Measurements from ENCODE around the gene CDH22. TPM values are rescaled to one million over a fixed set of nuclear protein-coding genes. Genes with fewer than 3 reads are reported as not detected.

Gene CDH22
- total and polyA plus RNA-seq, 5 donors from 2014 or later, result not detected

DNA sequence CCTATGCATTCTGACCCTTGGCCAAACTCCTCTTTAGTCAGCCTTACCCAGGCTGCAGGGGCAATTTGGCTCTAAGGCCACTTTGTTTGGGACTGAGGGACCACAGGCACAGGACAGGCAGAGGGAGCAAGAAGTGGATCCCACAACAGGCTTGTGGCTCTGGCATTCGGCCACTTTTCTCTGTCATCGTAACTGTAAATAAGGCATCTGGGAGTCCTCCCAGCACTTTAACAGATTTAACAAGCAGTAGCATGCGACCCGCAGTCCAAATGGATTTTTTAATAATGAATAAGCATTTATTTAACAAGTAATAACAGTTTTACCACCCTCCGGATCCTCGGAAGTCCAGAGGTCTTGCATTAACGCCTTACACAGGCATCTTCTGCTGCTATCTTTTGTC, 16.1 kb upstream of the CDH22 start:
- H3K9me3 Mint-ChIP-seq, result no peaks in the 10 kb centered on the region
- Histone ChIP-seq H3K4me1 (ENCODE audit: control insufficient read depth, insufficient read depth, low read length, poor library complexity, severe bottlenecking) (no peaks in the 10 kb centered on the region), H3K4me3 (ENCODE audit: low read depth, low read length) (no peak overlapping the region), H3K27me3 (ENCODE audit: control insufficient read depth, insufficient read depth, low read length) (no peaks in the 10 kb centered on the region), H3K27ac (ENCODE audit: insufficient read depth, low read length, poor library complexity, severe bottlenecking) (no peak overlapping the region), H3K9me3 (ENCODE audit: control insufficient read depth in 2 of 2, low read length in 2 of 2) (no peaks in the 10 kb centered on the region), H3K36me3 (ENCODE audit: control insufficient read depth, insufficient read depth, low read length) (no peaks in the 10 kb centered on the region)
- peaks cover 22% of the 10 kb centered on the region for H3K27me3 Mint-ChIP-seq
- H3K4me3 Mint-ChIP-seq, result no peak overlapping the region
- no peak for ATAC-seq (ENCODE audit: low read depth in 2 of 2)
- no peak for DNase-seq
- no peaks in the 10 kb centered on the region for H3K36me3 Mint-ChIP-seq
- H3K27ac Mint-ChIP-seq, result no peak overlapping the region
- no peaks in the 10 kb centered on the region for H3K4me1 Mint-ChIP-seq

- no peak overlapping the region for H3K4me3 ChIP-seq (ENCODE audit: low read depth, low read length)
- no peaks in the 10 kb centered on the region for H3K4me1 ChIP-seq (ENCODE audit: control insufficient read depth, insufficient read depth, low read length, poor library complexity, severe bottlenecking)
- Mint-ChIP-seq H3K27ac (no peak overlapping the region), H3K4me1 (no peaks in the 10 kb centered on the region), H3K36me3 (no peaks in the 10 kb centered on the region), H3K9me3 (no peaks in the 10 kb centered on the region), H3K4me3 (no peak overlapping the region), H3K27me3 (peaks cover 26% of the 10 kb centered on the region)
- no peaks in the 10 kb centered on the region for H3K27me3 ChIP-seq (ENCODE audit: control insufficient read depth, insufficient read depth, low read length)
- DNase-seq (no peak), ATAC-seq (ENCODE audit: low read depth in 2 of 2) (no peak)
- no peaks in the 10 kb centered on the region for H3K36me3 ChIP-seq (ENCODE audit: control insufficient read depth, insufficient read depth, low read length)
- H3K9me3 ChIP-seq (ENCODE audit: control insufficient read depth in 2 of 2, low read length in 2 of 2), result no peaks in the 10 kb centered on the region
- H3K27ac ChIP-seq (ENCODE audit: insufficient read depth, low read length, poor library complexity, severe bottlenecking), result no peak overlapping the region
Measured at GRCh38 chr20:46323557-46323956, 15.3 kb upstream of the CDH22 start.

DNA sequence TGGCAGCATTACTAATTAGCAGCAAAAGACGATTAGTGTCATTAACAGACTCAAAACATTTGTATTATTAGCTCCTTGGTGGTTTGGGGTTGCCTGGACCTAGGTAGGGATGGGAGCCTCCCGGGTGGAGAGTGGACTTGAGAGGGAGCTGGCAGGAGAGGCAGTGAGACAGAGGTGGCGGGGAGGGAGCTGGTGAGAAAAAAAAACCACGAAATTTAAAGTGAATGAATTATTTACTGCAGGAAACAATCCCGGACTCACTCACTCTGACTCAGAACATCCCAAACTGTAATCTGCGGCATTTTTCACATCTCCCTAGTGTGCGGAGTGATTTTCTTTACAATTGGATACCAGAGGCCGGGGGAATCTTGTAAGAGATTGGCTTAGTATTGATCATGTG, 14.3 kb upstream of the CDH22 start:
- Mint-ChIP-seq H3K4me3 (no peak overlapping the region), H3K9me3 (no peaks in the 10 kb centered on the region), H3K27me3 (peaks cover 28% of the 10 kb centered on the region), H3K36me3 (no peaks in the 10 kb centered on the region), H3K27ac (no peak overlapping the region), H3K4me1 (no peaks in the 10 kb centered on the region)
- no peak for DNase-seq
- H3K9me3 ChIP-seq (ENCODE audit: control insufficient read depth in 2 of 2, low read length in 2 of 2), result no peaks in the 10 kb centered on the region
- H3K36me3 ChIP-seq (ENCODE audit: control insufficient read depth, insufficient read depth, low read length), result no peaks in the 10 kb centered on the region
- no peak overlapping the region for H3K27ac ChIP-seq (ENCODE audit: insufficient read depth, low read length, poor library complexity, severe bottlenecking)
- no peak overlapping the region for H3K4me3 ChIP-seq (ENCODE audit: low read depth, low read length)
- H3K27me3 ChIP-seq (ENCODE audit: control insufficient read depth, insufficient read depth, low read length), result no peaks in the 10 kb centered on the region
- no peak for ATAC-seq (ENCODE audit: low read depth in 2 of 2)
- H3K4me1 ChIP-seq (ENCODE audit: control insufficient read depth, insufficient read depth, low read length, poor library complexity, severe bottlenecking), result no peaks in the 10 kb centered on the region

DNA sequence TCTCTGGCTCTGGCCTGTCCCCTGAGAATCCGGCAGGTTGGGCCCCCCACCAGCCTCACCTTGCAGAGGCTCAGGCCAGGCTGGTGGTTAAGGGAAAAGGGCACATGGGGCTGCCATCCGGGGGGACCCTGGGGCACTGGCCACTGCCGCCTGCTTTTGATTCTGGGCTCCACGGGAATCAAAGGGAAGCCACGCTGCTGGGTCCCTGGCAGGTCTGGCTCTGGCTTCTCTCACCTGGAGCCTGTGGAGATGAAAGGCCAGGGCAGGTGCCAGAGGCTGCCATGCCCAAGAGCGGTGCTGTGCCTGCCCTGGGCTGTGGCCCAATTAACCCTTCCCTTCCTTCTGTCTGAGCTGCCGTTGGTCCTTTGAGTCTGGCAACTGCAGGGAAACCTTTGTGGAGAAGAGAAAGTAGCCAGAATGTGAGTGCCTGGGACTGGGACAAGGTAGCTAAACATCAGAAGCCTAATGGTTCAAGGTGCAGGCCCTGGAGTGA, 9.4 kb upstream of the CDH22 start:
- no peak for DNase-seq
- no peaks in the 10 kb centered on the region for H3K36me3 ChIP-seq (ENCODE audit: control insufficient read depth, insufficient read depth, low read length)
- H3K27me3 ChIP-seq (ENCODE audit: control insufficient read depth, insufficient read depth, low read length), result peaks cover 21% of the 10 kb centered on the region
- Mint-ChIP-seq H3K9me3 (no peaks in the 10 kb centered on the region), H3K27ac (no peak overlapping the region), H3K36me3 (no peaks in the 10 kb centered on the region), H3K27me3 (peaks cover 70% of the 10 kb centered on the region), H3K4me3 (no peak overlapping the region), H3K4me1 (no peaks in the 10 kb centered on the region)
- H3K4me3 ChIP-seq (ENCODE audit: low read depth, low read length), result no peak overlapping the region
- ATAC-seq (ENCODE audit: low read depth in 2 of 2), result no peak
- H3K27ac ChIP-seq (ENCODE audit: insufficient read depth, low read length, poor library complexity, severe bottlenecking), result no peak overlapping the region
- H3K9me3 ChIP-seq (ENCODE audit: control insufficient read depth in 2 of 2, low read length in 2 of 2), result no peaks in the 10 kb centered on the region
- peaks cover under 1% of the 10 kb centered on the region for H3K4me1 ChIP-seq (ENCODE audit: control insufficient read depth, insufficient read depth, low read length, poor library complexity, severe bottlenecking)

DNA sequence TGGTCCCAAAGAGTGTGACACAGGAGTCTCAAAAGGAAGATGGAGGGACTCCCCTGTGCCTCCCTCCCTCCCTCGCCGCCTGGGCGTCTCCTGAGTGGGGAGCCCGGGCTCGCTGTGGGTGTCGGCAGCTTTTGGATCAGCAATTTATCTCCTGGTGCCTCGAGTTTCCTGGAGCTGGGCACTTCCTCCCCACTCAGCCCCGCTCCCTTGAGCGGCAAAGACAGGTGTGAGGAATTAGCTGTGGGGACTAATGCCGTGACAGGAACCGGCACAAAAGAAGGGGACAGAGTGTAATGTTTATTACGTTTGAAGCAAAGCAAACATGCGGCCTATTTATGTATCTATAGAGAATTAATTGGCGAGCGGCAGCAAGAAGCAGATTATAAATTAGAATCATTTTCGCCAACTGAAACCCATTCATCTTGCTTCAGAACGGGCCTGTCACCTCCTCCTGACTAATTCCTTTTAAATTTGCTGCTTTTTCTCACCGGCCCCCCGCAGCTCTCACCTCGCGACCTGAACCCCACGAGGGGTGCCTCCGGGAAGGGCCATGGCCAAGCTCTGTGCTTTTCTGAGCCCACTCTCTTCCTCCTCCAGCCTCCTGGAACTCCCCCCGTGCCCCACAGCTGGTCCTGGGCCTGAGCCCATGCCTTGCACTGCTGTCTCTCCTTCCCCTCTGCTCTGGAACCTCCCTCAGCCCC, 8.8 kb upstream of the CDH22 start:
- Mint-ChIP-seq H3K27me3 (peaks cover 70% of the 10 kb centered on the region), H3K27ac (no peak overlapping the region), H3K4me3 (no peak overlapping the region), H3K36me3 (no peaks in the 10 kb centered on the region), H3K9me3 (no peaks in the 10 kb centered on the region), H3K4me1 (peaks cover 0 to 2% (median under 1%) of the 10 kb centered on the region in 4 donors)
- Histone ChIP-seq H3K4me1 (ENCODE audit: control insufficient read depth, insufficient read depth, low read length, poor library complexity, severe bottlenecking) (peaks cover 5% of the 10 kb centered on the region), H3K27me3 (ENCODE audit: control insufficient read depth, insufficient read depth, low read length) (peaks cover 21% of the 10 kb centered on the region), H3K9me3 (ENCODE audit: control insufficient read depth in 2 of 2, low read length in 2 of 2) (no peaks in the 10 kb centered on the region), H3K36me3 (ENCODE audit: control insufficient read depth, insufficient read depth, low read length) (no peaks in the 10 kb centered on the region), H3K27ac (ENCODE audit: insufficient read depth, low read length, poor library complexity, severe bottlenecking) (no peak overlapping the region), H3K4me3 (ENCODE audit: low read depth, low read length) (no peak overlapping the region)
- DNase-seq (no peak), ATAC-seq (ENCODE audit: low read depth in 2 of 2) (no peak)

GRCh38 chr20:46315311-46315710, 7.0 kb upstream of the CDH22 start:
- no peaks in the 10 kb centered on the region for H3K9me3 ChIP-seq (ENCODE audit: control insufficient read depth in 2 of 2, low read length in 2 of 2)
- peaks cover 34% of the 10 kb centered on the region for H3K27me3 ChIP-seq (ENCODE audit: control insufficient read depth, insufficient read depth, low read length)

GRCh38 chr20:46312945-46313861, 4.9 kb upstream of the CDH22 start:
- DNase-seq (no peak), ATAC-seq (ENCODE audit: low read depth in 2 of 2) (no peak)
- Mint-ChIP-seq H3K4me3 (no peak overlapping the region), H3K27ac (no peak overlapping the region), H3K4me1 (peaks cover 0 to 22% (median 10%) of the 10 kb centered on the region in 4 donors), H3K27me3 (peaks cover 89% of the 10 kb centered on the region), H3K36me3 (no peaks in the 10 kb centered on the region), H3K9me3 (peaks cover 0 to 2% (median 0%) of the 10 kb centered on the region in 7 donors)
- Histone ChIP-seq H3K4me3 (ENCODE audit: low read depth, low read length) (no peak overlapping the region), H3K9me3 (ENCODE audit: control insufficient read depth in 2 of 2, low read length in 2 of 2) (no peaks in the 10 kb centered on the region), H3K27me3 (ENCODE audit: control insufficient read depth, insufficient read depth, low read length) (peaks cover 46% of the 10 kb centered on the region), H3K27ac (ENCODE audit: insufficient read depth, low read length, poor library complexity, severe bottlenecking) (no peak overlapping the region), H3K36me3 (ENCODE audit: control insufficient read depth, insufficient read depth, low read length) (no peaks in the 10 kb centered on the region), H3K4me1 (ENCODE audit: control insufficient read depth, insufficient read depth, low read length, poor library complexity, severe bottlenecking) (peaks cover 11% of the 10 kb centered on the region)

More at GRCh38 chr20:46315311-46315710, 7.0 kb upstream of the CDH22 start:
- no peak overlapping the region for H3K4me3 Mint-ChIP-seq
- H3K27me3 Mint-ChIP-seq, result peaks cover 75% of the 10 kb centered on the region
- Histone ChIP-seq H3K4me3 (ENCODE audit: low read depth, low read length) (no peak overlapping the region), H3K4me1 (ENCODE audit: control insufficient read depth, insufficient read depth, low read length, poor library complexity, severe bottlenecking) (peaks cover 5% of the 10 kb centered on the region), H3K27ac (ENCODE audit: insufficient read depth, low read length, poor library complexity, severe bottlenecking) (no peak overlapping the region), H3K36me3 (ENCODE audit: control insufficient read depth, insufficient read depth, low read length) (no peaks in the 10 kb centered on the region)
- no peak overlapping the region for H3K27ac Mint-ChIP-seq
- DNase-seq, result no peak
- no peaks in the 10 kb centered on the region for H3K36me3 Mint-ChIP-seq
- H3K9me3 Mint-ChIP-seq, result peaks cover 0 to 2% (median 0%) of the 10 kb centered on the region in 7 donors
- peaks cover 0 to 8% (median 5%) of the 10 kb centered on the region in 4 donors for H3K4me1 Mint-ChIP-seq
- ATAC-seq (ENCODE audit: low read depth in 2 of 2), result no peak
